Occipital lobe (tissue), 2 donors: ENCODE measurements around the gene TMEM222. TPM values are rescaled to one million over a fixed set of nuclear protein-coding genes. Genes with fewer than 3 reads are reported as not detected.

Experiments
- DNase-seq: peaks from one replicate; lab custom pipeline; 2025; lab: John Stamatoyannopoulos, UW
- total RNA-seq: library from RNA; depleted of rRNA; stranded (reverse); fragments of >200 nt; gene quantifications from one replicate; pipeline ENCODE4 v1.2.3, GENCODE V29; 2014

TMEM222 gene
- total RNA-seq, 1 donor from 2014 or later: 16.8 TPM

- no peak for DNase-seq
Measured at GRCh38 chr1:27306071-27306470, 15.9 kb upstream of the TMEM222 start.

GRCh38 chr1:27306892-27307761 is 14.8 kb upstream of the TMEM222 start:
- no peak for DNase-seq

- DNase-seq: no peak
Measured at GRCh38 chr1:27307874-27308598, 13.9 kb upstream of the TMEM222 start.

GRCh38 chr1:27314169-27314568 is 7.8 kb upstream of the TMEM222 start:
- DNase-seq: no peak

GRCh38 chr1:27314737-27315136 is 7.2 kb upstream of the TMEM222 start:
- DNase-seq: no peak

- DNase-seq: no peak
Measured at GRCh38 chr1:27316860-27317259, 5.1 kb upstream of the TMEM222 start.

- no peak for DNase-seq
Measured at GRCh38 chr1:27318136-27318535, 3.8 kb upstream of the TMEM222 start.

GRCh38 chr1:27318596-27318995 is 3.4 kb upstream of the TMEM222 start:
- DNase-seq: no peak

- DNase-seq: no peak
Measured at GRCh38 chr1:27322569-27323240, 742 bp downstream of the TMEM222 start.

- DNase-seq: no peak
Measured at GRCh38 chr1:27325286-27325685, 3.3 kb downstream of the TMEM222 start.

- DNase-seq: no peak
Measured at GRCh38 chr1:27327964-27328363, 6.0 kb downstream of the TMEM222 start.

GRCh38 chr1:27330786-27331185 is 8.8 kb downstream of the TMEM222 start:
- no peak for DNase-seq

GRCh38 chr1:27331426-27331825 is 9.5 kb downstream of the TMEM222 start:
- no peak for DNase-seq

- DNase-seq: no peak
Measured at GRCh38 chr1:27331922-27332321, 10.0 kb downstream of the TMEM222 start.

GRCh38 chr1:27332536-27333281 is 10.7 kb downstream of the TMEM222 start:
- no peak for DNase-seq

- DNase-seq: no peak
Measured at GRCh38 chr1:27333717-27334279, 11.8 kb downstream of the TMEM222 start.

GRCh38 chr1:27335506-27336422 is 13.8 kb downstream of the TMEM222 start:
- no peak for DNase-seq

- DNase-seq: no peak
Measured at GRCh38 chr1:27336756-27337155, 14.8 kb downstream of the TMEM222 start.

- no peak for DNase-seq
Measured at GRCh38 chr1:27338751-27339150, 16.8 kb downstream of the TMEM222 start.

- DNase-seq: no peak
Measured at GRCh38 chr1:27339213-27339612, 17.2 kb downstream of the TMEM222 start.
